ENCODE measurements around the gene SNRPB.
A peak's percentile ranks its signal among the peaks of the same experiment; 100 is the strongest.

SNRPB gene

GRCh38 chr20:2515203-2515602 lies 44.6 kb upstream of the SNRPB start:
- no peaks in the 10 kb centered on the region for H3K9me3 Mint-ChIP-seq
- H3K4me1 Mint-ChIP-seq, result peaks cover 3% of the 10 kb centered on the region
- no peak overlapping the region for H3K4me3 Mint-ChIP-seq
- TF ChIP-seq, protein P1, sequence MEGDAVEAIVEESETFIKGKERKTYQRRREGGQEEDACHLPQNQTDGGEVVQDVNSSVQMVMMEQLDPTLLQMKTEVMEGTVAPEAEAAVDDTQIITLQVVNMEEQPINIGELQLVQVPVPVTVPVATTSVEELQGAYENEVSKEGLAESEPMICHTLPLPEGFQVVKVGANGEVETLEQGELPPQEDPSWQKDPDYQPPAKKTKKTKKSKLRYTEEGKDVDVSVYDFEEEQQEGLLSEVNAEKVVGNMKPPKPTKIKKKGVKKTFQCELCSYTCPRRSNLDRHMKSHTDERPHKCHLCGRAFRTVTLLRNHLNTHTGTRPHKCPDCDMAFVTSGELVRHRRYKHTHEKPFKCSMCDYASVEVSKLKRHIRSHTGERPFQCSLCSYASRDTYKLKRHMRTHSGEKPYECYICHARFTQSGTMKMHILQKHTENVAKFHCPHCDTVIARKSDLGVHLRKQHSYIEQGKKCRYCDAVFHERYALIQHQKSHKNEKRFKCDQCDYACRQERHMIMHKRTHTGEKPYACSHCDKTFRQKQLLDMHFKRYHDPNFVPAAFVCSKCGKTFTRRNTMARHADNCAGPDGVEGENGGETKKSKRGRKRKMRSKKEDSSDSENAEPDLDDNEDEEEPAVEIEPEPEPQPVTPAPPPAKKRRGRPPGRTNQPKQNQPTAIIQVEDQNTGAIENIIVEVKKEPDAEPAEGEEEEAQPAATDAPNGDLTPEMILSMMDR (IDR thresholded peaks at IDR 0.05), result no peak
- no peaks in the 10 kb centered on the region for H3K36me3 Mint-ChIP-seq (ENCODE audit: low read depth)
- peaks cover 63% of the 10 kb centered on the region for H3K27me3 Mint-ChIP-seq (ENCODE audit: low read depth, poor library complexity)
- no peak for DNase-seq
- H3K27ac Mint-ChIP-seq, result no peak overlapping the region

- TF ChIP-seq, protein P1 (IDR thresholded peaks at IDR 0.05), result no peak
- peaks cover 6% of the 10 kb centered on the region for H3K36me3 Mint-ChIP-seq (ENCODE audit: low read depth)
- DNase-seq, result no peak
- H3K4me3 Mint-ChIP-seq, result peak overlapping the region; percentile 97
- no peak overlapping the region for H3K27ac Mint-ChIP-seq
- peaks cover 13% of the 10 kb centered on the region for H3K9me3 Mint-ChIP-seq
- H3K27me3 Mint-ChIP-seq (ENCODE audit: low read depth, poor library complexity), result peaks cover 52% of the 10 kb centered on the region
- peaks cover 24% of the 10 kb centered on the region for H3K4me1 Mint-ChIP-seq
Measured at GRCh38 chr20:2509794-2510193, 39.2 kb upstream of the SNRPB start.

- Mint-ChIP-seq H3K4me3 (peak overlapping the region; percentile 97), H3K36me3 (ENCODE audit: low read depth) (peaks cover 10% of the 10 kb centered on the region), H3K4me1 (peaks cover 24% of the 10 kb centered on the region), H3K27me3 (ENCODE audit: low read depth, poor library complexity) (peaks cover 51% of the 10 kb centered on the region), H3K27ac (no peak overlapping the region), H3K9me3 (peaks cover 16% of the 10 kb centered on the region)
- DNase-seq, result peak; percentile 34
- TF ChIP-seq, protein P1 (IDR thresholded peaks at IDR 0.05), result no peak
Measured at GRCh38 chr20:2509468-2509781, 38.8 kb upstream of the SNRPB start.

- TF ChIP-seq, protein P1 (IDR thresholded peaks at IDR 0.05), result no peak
- H3K36me3 Mint-ChIP-seq (ENCODE audit: low read depth), result peaks cover 16% of the 10 kb centered on the region
- peaks cover 45% of the 10 kb centered on the region for H3K27me3 Mint-ChIP-seq (ENCODE audit: low read depth, poor library complexity)
- H3K27ac Mint-ChIP-seq, result peak within 1 kb of the TSS; percentile 93
- peak; percentile 73 for DNase-seq
- peak within 1 kb of the TSS; percentile 97 for H3K4me3 Mint-ChIP-seq
- H3K9me3 Mint-ChIP-seq, result peaks cover 20% of the 10 kb centered on the region
- H3K4me1 Mint-ChIP-seq, result peaks cover 24% of the 10 kb centered on the region
Measured at GRCh38 chr20:2508631-2509467, 38.3 kb upstream of the SNRPB start, which contains the start of gene ZNF343. Gene ZNF343 (minus strand): TSS chr20:2508915. CDS start chr20:2493895, 15,020 bp downstream.

- Mint-ChIP-seq H3K27ac (no peak overlapping the region), H3K4me1 (peaks cover 24% of the 10 kb centered on the region), H3K4me3 (peak overlapping the region; percentile 97), H3K9me3 (peaks cover 27% of the 10 kb centered on the region), H3K36me3 (ENCODE audit: low read depth) (peaks cover 21% of the 10 kb centered on the region), H3K27me3 (ENCODE audit: low read depth, poor library complexity) (peaks cover 37% of the 10 kb centered on the region)
- DNase-seq, result no peak
- TF ChIP-seq, protein P1 (IDR thresholded peaks at IDR 0.05), result no peak
Measured at GRCh38 chr20:2507875-2508630, 37.5 kb upstream of the SNRPB start.

All from nephron progenitor cell (in vitro differentiated cells).